ENCODE data around the gene KCNN2.
"Not testable (repeated sequence)": the region's sequence is repeated elsewhere in the genome, so short reads cannot be mapped to it uniquely, and the experiment has no call there.

Gene KCNN2

GRCh38 chr5:114419959-114420358, 58.1 kb downstream of the KCNN2 start:
- DNase-seq (ENCODE audit: low spot score) = no peak

DNA sequence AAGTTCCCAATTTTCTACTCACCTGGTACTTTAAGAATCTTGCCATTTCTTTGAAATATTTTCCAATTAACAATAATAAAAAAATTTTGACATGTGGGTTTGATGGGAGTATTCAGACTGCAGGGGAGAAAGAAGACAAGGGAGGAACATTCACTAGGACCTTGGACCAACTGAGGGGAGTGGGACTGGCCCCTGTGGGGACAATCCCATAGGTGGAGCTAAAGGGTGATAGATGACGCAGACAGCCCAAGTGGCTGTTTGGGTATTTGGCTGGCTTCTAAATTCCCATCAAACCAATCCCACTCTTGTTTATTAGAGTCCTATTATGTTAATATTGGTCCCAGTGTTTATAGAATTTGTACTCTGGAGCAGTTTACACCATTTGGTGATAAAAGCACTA, 65.3 kb downstream of the KCNN2 start:
- no peak for DNase-seq (ENCODE audit: low spot score)

GRCh38 chr5:114430532-114430931, 68.7 kb downstream of the KCNN2 start:
- no peak for DNase-seq (ENCODE audit: low spot score)

GRCh38 chr5:114432684-114433083, 70.8 kb downstream of the KCNN2 start:
- DNase-seq (ENCODE audit: low spot score) = not testable (repeated sequence)

- no peak for DNase-seq (ENCODE audit: low spot score)
These were observed 72.7 kb downstream of the KCNN2 start for GRCh38 chr5:114434396-114435219.

- DNase-seq (ENCODE audit: low spot score) = no peak
These were observed 73.3 kb downstream of the KCNN2 start for GRCh38 chr5:114435220-114435481.

DNA sequence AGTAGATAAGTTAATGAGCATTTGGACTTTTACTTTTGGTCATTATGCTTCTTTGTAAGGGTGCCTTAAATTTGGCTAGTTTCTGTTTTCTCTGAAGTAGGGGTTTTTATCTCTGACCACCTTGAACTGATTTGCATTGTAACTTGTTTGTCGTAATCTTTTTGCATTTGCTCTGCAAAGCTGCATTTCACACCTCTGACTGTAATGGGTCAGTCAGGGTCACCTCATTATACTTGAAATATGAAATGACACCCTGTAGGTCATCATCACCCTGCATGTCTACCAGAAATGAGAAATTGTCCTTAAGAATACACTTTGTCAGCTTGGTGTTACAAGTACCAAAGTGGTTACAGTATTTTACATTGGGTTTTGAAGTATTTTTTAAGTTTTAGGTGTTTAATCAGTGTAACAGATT, 74.0 kb downstream of the KCNN2 start:
- DNase-seq (ENCODE audit: low spot score) = no peak

DNA sequence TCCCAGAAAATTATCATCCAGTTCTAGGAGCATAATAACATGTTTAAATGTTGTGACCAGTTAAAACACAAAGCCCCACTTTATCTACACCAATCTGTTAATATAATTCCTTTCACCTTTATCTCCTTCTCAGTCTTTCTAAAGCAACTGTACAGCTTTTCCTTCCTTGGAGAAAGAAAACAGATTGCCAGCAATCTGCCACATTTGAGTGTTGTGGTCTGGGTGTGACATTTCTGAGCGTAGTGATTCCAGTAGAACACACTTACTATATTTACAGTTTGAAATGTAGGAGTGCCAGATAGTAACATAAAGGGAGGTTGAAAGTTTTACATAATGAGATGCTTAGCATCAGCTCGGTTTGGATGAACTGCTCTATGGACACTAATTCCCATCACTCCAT, 76.1 kb downstream of the KCNN2 start:
- DNase-seq (ENCODE audit: low spot score) = no peak

GRCh38 chr5:114438471-114438870, 76.6 kb downstream of the KCNN2 start:
- no peak for DNase-seq (ENCODE audit: low spot score)

DNA sequence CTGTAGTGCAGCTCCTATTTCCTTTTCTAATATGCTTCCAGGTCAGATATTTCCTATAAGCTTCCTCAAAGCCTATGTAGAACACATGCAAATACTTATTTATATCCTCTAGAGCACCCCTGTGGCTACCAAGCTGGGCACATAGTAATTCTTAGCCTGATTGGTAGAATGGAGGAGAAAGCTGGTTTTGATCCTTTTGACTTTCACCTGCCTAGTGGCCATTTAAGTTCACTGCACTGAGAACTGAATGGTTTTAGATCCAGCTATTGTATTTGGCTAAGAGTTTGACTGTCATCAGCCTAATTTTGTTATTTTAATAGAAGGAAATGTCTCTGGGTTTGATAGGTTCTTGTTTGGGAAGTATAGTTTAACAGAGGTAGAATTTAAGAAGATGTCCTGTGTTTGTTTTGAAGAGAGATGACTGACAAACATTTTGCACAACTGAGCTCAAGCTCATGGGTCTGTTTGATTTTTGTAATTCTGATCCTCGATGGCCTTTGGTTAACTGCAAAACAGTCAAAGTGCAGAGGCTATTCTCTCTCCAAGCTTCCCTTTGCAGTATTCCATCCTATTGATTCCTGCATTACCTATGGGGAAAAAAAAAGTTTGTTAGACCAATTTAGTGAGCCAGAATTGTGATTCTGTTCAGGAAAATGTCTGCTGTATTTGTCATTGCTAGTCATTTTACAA, 85.4 kb downstream of the KCNN2 start:
- DNase-seq (ENCODE audit: low spot score) = no peak

DNA sequence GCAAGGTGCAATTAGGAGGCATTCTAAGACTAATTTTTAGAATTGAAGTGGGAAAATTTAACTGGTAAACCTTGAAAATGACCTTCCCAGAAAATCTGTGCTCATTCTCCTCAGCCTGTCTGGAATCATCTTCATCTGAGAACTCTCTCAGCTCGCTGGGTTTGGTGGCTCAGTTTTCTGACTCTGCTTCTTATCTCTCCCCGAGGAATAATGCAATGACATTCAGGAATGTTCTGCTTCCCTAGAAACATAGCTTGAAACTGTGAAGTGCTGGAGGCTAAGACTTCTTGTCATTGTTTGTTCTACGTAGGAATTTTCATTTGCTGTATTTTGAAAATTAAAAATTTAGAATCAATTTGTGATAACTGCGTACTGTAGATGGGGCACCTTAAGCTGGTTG, 86.6 kb downstream of the KCNN2 start:
- DNase-seq (ENCODE audit: low spot score) = no peak

GRCh38 chr5:114449860-114450421, 88.1 kb downstream of the KCNN2 start:
- DNase-seq (ENCODE audit: low spot score) = peak; percentile 10

DNA sequence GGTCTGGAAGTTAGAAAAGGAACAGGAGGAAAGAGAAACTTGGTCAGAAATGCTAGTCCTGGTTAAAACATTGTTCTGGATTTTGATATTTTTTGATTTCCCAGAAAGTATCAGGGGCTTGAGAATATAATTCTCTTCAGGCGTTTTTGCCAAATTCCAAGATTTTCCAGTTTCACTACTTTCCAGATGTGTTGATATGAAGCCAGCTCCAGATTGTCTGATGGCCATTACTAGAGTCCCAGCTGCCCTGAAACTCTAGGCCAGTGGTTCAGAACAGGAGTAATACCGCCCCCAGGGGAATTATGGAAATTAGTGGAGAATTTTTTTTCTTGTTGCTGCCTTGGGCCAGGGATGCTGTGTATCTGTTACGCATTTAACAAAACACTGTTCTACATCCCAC, 88.6 kb downstream of the KCNN2 start:
- no peak for DNase-seq (ENCODE audit: low spot score)

DNA sequence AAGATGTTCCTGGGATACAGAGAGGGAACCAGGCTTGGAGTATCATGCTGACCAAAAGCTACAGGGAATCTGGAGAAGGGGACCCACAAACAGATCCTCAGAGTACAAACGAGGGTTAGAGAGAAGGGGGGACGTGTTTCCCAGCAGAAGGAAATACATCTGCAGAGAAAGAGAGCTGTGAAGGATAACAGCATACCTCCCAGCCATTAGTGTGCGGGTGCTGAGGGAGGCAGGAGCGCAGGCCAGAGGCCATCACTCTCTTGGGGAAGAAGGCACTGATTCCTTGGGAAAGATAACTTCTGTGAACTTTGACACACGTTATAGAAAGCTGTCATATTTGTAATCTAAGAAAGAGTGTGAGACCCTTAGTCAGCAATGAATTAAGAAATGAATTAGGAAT, 96.9 kb downstream of the KCNN2 start:
- DNase-seq (ENCODE audit: low spot score) = no peak

- DNase-seq (ENCODE audit: low spot score) = no peak
These were observed 105.3 kb downstream of the KCNN2 start for GRCh38 chr5:114467171-114467570.

DNA sequence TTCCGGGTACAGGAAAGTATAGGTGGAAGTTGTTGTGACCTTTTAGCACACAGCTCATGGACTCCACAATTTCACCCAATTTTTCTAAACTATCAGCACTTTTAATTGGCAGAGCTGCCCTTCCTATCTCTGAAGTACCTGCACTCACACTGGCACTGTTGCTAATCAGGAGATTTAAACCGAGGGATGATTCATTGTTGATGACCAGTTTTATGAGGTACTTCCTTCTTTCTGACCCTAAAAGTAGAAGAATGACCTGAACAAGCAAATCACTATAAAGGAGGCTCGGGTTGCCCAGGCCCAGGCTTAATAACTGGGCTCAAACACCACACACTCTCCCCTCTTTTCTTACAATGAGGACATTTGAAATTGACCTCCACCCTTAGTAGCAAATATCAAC, 105.9 kb downstream of the KCNN2 start:
- DNase-seq (ENCODE audit: low spot score) = no peak

GRCh38 chr5:114469372-114469771, 107.5 kb downstream of the KCNN2 start:
- DNase-seq (ENCODE audit: low spot score) = no peak

DNA sequence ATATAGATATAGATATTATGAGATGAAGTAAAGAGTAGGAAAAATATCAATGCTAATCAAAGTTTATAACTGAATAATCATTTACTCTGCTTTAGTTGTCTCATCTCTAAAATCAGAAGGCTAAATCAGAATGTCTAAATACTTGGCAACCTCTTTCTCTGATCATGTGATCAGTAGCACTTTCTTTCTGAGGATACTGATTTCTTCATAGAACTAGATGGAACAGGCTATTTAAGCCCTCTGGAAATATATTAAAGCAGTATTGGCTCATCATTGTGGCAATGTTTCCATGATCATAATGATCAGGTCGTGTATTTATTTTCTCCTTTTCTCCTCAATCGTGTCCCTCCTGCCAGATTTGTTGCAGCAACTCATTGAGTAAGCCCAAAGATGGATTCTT, 109.7 kb downstream of the KCNN2 start:
- no peak for DNase-seq (ENCODE audit: low spot score)

- no peak for DNase-seq (ENCODE audit: low spot score)
These were observed 111.7 kb downstream of the KCNN2 start for GRCh38 chr5:114473541-114473940.

GRCh38 chr5:114477816-114478334, 116.0 kb downstream of the KCNN2 start:
- DNase-seq (ENCODE audit: low spot score) = no peak

- DNase-seq (ENCODE audit: low spot score) = no peak
These were observed 138.9 kb downstream of the KCNN2 start for GRCh38 chr5:114500756-114501155.

DNA sequence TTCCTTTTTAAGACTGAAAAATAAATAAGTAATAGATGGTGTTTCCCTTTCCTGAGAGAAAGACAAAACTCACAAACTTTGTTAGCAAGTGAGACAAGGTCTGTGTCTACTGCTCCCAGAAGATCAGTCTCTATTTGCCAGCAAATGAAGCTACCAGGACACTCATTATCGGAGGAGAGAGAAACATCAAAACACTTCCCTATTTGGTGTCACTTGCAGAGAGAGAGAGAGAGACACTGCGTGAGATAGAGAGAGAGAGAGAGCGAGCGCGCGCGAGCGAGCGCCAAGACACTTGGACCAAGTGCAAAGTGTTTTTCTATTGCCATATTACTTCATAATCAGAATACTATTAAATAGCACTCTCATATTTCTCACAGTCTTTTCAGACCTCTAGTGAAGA, 142.7 kb downstream of the KCNN2 start:
- no peak for DNase-seq (ENCODE audit: low spot score)

DNA sequence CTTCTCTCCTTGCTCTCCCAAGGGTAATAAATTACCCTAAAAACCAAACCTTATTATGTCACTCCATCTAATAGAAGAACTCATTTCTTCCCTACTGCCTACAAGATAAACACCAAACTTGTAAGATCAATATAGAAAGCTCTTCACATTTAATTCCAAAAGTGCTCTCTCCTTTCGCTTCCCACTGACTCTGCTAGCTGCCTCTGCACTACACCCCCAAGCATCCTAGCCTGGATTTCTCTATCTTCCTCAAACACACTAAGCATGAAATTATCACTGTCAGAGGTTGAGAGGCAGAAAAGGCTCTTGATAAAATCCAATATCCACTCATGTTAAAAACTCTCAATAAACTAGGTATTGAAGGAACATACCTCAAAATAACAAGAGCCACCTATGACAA, 162.4 kb downstream of the KCNN2 start:
- no peak for DNase-seq (ENCODE audit: low spot score)
